ENCODE results near the gene ANXA5.
"Not testable (repeated sequence)": the region's sequence is repeated elsewhere in the genome, so short reads cannot be mapped to it uniquely, and the experiment has no call there.

DNA sequence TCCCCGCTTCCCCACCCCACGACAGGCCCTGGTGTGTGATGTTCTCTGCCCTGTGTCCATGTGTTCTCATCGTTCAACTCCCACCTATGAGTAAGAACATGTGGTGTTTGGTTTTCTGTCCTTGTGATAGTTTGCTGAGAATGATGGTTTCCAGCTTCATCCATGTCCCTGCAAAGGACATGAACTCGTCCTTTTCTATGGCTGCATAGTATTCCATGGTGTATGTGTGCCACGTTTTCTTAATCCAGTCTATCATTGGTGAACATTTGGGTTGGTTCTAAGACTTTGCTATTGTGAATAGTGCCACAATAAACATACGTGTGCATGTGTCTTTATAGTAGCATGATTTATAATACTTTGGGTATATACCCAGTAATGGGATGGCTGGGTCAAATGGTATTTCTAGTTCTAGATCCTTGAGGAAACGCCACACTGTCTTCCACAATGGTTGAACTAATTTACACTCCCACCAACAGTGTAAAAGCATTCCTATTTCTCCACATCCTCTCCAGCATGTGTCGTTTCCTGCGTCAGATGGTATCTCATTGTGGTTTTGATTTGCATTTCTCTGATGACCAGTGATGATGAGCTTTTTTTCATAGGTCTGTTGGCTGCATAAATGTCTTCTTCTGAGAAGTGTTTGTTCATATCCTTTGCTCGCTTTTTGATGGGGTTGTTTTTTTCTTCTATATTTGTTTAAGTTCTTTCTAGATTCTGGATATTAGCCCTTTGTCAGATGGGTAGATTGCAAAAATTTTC lies 36.4 kb downstream of the ANXA5 start:
- not testable (repeated sequence) for TF ChIP-seq REST (tag by site-specific recombination; IDR thresholded peaks at IDR 0.05); ZNF311 (tag by site-specific recombination; IDR thresholded peaks at IDR 0.05; ENCODE audit: borderline replicate concordance); ZEB2 (tag by site-specific recombination; IDR thresholded peaks at IDR 0.05); ZBTB1 (tag by site-specific recombination; IDR thresholded peaks at IDR 0.05); ZBTB7A (tag by site-specific recombination; IDR thresholded peaks at IDR 0.05; ENCODE audit: low read depth); ZBTB17 (tag by site-specific recombination; IDR thresholded peaks at IDR 0.05); ZNF785 (tag by site-specific recombination; IDR thresholded peaks at IDR 0.05); GLI4 (tag by site-specific recombination; IDR thresholded peaks at IDR 0.05); ZNF621 (tag by site-specific recombination; IDR thresholded peaks at IDR 0.05); KLF1 (tag by site-specific recombination; IDR thresholded peaks at IDR 0.05); ZNF26 (tag by site-specific recombination; IDR thresholded peaks at IDR 0.05); ZNF274 (IDR thresholded peaks at IDR 0.05; ENCODE audit: low read length); ZNF274 (tag by site-specific recombination; IDR thresholded peaks at IDR 0.05; ENCODE audit: borderline replicate concordance); REPIN1 (tag by site-specific recombination; IDR thresholded peaks at IDR 0.05; ENCODE audit: low read depth)
- TF ChIP-seq, protein P1, sequence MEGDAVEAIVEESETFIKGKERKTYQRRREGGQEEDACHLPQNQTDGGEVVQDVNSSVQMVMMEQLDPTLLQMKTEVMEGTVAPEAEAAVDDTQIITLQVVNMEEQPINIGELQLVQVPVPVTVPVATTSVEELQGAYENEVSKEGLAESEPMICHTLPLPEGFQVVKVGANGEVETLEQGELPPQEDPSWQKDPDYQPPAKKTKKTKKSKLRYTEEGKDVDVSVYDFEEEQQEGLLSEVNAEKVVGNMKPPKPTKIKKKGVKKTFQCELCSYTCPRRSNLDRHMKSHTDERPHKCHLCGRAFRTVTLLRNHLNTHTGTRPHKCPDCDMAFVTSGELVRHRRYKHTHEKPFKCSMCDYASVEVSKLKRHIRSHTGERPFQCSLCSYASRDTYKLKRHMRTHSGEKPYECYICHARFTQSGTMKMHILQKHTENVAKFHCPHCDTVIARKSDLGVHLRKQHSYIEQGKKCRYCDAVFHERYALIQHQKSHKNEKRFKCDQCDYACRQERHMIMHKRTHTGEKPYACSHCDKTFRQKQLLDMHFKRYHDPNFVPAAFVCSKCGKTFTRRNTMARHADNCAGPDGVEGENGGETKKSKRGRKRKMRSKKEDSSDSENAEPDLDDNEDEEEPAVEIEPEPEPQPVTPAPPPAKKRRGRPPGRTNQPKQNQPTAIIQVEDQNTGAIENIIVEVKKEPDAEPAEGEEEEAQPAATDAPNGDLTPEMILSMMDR (tag by site-specific recombination; IDR thresholded peaks at IDR 0.05) = not testable (repeated sequence)

All from HEK293 (cell line).